Iris pigment epithelial cell (primary cell): ENCODE data around the gene CCDC136.

Experiments used
- DNase-seq: peaks from one replicate; pipeline ENCODE4 v3.0.0-alpha.2; 2011; ENCODE audit warnings: low read depth

The CCDC136 gene

GRCh38 chr7:128831994-128832879 lies 40.5 kb downstream of the CCDC136 start:
- peak; percentile 49 for DNase-seq

- no peak for DNase-seq
Observed at GRCh38 chr7:128832880-128833147, 41.0 kb downstream of the CCDC136 start.

- DNase-seq = peak; percentile 90
Observed at GRCh38 chr7:128833148-128833945, 41.6 kb downstream of the CCDC136 start.

GRCh38 chr7:128833946-128834325 lies 42.2 kb downstream of the CCDC136 start:
- DNase-seq = no peak

- DNase-seq = no peak
Observed at GRCh38 chr7:128835231-128835751, 43.5 kb downstream of the CCDC136 start.

- DNase-seq = peak; percentile 59
Observed at GRCh38 chr7:128835790-128836641, 44.2 kb downstream of the CCDC136 start.

- no peak for DNase-seq
Observed at GRCh38 chr7:128836729-128837348, 45.1 kb downstream of the CCDC136 start.

- DNase-seq = no peak
Observed at GRCh38 chr7:128837521-128837921, 45.8 kb downstream of the CCDC136 start.

GRCh38 chr7:128838109-128838779 lies 46.5 kb downstream of the CCDC136 start:
- DNase-seq = no peak

GRCh38 chr7:128838981-128839731 lies 47.4 kb downstream of the CCDC136 start:
- DNase-seq = no peak

GRCh38 chr7:128839751-128840177 lies 48.0 kb downstream of the CCDC136 start:
- DNase-seq = no peak

GRCh38 chr7:128840326-128841170 lies 48.8 kb downstream of the CCDC136 start:
- DNase-seq = no peak

GRCh38 chr7:128841171-128841690 lies 49.5 kb downstream of the CCDC136 start:
- DNase-seq = no peak

GRCh38 chr7:128841921-128842673 lies 50.3 kb downstream of the CCDC136 start:
- DNase-seq = peak; percentile 26

- no peak for DNase-seq
Observed at GRCh38 chr7:128842674-128843641, 51.2 kb downstream of the CCDC136 start.

GRCh38 chr7:128843938-128844621 lies 52.3 kb downstream of the CCDC136 start:
- DNase-seq = no peak
